ENCODE data around the gene ANKLE1. TPM values are rescaled to one million over a fixed set of nuclear protein-coding genes. Genes with fewer than 3 reads are reported as not detected.

ANKLE1 gene
- total RNA-seq = 1 to 10 TPM; 7.0 to 8.2 TPM

DNA sequence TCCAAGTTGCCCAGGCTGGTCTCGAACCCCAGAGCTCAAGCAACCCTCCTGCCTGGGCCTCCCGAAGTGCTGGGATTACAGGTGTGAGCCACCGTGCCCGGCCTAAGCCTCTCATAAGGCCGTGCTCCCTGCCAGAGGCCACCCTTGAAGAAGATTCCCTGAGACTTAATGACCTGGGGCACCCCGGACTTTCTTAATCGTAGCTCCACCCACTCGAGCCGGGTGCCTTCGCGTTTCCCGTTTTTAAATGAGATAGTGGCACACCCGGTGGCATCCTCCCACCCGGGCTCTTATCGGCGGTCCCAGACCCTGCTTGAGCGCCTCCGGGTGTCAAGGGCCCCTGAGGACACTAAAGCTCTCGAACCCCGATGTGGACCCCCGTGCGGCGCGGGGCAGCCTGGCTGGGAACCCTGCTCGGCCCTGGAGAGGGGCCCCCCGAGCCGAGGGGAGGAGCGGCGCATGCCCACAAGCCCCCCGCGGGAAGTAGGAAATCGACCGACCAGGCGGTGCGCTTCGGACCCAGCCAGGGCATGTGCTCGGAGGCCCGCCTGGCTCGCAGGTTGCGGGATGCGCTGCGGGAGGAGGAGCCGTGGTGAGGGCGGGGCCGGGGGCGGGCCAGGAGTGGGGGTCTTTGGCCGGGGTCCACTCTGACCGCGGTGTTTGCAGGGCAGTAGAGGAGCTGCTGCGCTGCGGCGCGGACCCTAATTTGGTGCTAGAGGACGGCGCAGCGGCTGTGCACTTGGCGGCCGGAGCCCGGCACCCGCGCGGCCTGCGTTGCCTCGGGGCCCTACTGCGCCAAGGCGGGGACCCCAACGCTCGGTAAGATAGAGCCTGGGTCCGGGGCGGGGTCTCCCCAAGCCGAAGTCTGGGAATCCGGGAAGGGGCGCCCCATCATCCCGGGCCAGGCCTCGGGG lies at the start of gene ANKLE1:
TSS of gene ANKLE1 (plus strand) at position 511 of the 914 bp plus-strand sequence. CDS start at position 531, 20 bp downstream.

GRCh38 chr19:17245535-17245984 lies 36.1 kb upstream of the ANKLE1 start, which contains the start of gene NR2F6:
Gene NR2F6 (minus strand): TSS chr19:17245919. CDS start chr19:17245220, 699 bp downstream.

GRCh38 chr19:17264641-17264979 lies 17.1 kb upstream of the ANKLE1 start, which contains the start of gene USHBP1:
Gene USHBP1 (minus strand): TSS chr19:17264745. CDS start chr19:17264299, 446 bp downstream.

GRCh38 chr19:17266975-17267788 lies 14.5 kb upstream of the ANKLE1 start, which contains the start of gene BABAM1:
Gene BABAM1 (plus strand): TSS chr19:17267443. CDS start chr19:17268807, 1,364 bp downstream.

DNA sequence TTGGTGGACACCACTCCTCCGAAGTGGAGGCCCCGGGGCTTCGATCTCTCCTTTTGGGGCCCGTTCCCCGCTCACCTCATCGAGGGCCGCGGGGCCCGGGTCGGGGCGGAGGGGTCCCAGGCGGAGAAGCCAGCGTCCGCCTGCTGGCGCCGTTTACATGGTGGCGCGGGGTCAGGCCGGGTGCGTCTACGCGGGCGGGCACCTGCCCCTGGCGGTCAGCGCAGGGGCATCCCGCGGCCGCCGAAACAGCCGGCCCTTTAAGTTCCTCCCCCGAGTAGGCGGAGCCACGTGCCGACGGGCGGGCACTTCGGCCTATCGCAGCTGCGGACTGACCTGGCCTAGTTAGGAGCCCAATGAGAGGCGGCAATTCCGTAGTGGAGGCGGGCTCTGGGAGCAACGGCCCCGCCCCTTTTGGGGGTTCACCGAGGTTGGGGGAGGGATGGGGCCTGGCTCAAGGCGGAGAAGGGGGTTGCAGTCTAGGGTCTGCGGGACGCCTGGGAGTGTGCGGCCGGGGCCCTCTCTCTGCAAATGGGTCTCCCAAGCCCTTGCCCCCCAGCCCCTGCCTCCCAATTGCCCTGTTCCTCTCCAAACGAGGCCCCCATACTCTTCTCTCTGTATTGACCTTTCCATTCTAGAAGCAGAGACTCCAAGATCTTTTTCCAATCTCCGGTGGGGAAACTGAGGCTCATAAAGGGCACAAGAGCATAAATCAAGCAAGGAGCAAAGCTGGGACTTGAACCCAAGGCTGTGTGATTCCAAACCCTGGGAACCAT lies 21.7 kb downstream of the ANKLE1 start, which contains the start of gene ABHD8:
TSS of gene ABHD8 (minus strand) at position 259 of the 773 bp plus-strand sequence. CDS start 1,809 bp downstream, outside the sequence.

DNA sequence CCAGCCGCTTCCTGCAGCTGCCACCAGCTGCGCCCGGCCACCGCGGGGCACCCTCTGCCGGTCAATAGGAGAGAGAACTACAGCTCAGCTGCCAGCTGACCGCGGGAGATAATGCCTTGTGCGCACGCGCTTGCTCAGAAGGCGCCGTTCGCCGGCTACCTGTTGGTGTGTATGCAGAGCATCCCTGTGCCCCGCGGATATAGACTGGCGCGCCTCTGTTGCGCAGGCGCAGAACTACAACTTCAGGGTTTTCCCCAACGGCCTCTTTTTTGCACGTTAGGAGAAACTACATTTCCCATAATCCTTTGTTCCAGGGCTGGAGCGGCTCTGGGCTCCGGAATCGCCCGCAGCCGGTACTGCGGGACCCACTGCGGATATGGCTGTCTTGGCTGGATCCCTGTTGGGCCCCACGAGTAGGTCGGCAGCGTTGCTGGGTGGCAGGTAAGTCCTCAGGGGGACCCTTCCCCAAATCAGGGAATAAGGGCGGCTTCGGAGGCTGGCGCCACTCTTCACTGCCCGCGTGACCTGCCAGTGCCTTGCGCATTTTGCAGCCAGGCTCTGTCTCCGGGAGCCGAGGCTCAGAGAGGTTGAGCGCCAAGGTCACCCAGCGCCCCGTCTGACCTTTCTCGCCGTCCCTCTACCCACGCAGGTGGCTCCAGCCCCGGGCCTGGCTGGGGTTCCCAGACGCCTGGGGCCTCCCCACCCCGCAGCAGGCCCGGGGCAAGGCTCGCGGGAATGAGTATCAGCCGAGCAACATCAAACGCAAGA lies 24.0 kb downstream of the ANKLE1 start, which contains the start of gene MRPL34:
TSS of gene MRPL34 (plus strand) at position 356 of the 768 bp plus-strand sequence. CDS start at position 377, 21 bp downstream.

DNA sequence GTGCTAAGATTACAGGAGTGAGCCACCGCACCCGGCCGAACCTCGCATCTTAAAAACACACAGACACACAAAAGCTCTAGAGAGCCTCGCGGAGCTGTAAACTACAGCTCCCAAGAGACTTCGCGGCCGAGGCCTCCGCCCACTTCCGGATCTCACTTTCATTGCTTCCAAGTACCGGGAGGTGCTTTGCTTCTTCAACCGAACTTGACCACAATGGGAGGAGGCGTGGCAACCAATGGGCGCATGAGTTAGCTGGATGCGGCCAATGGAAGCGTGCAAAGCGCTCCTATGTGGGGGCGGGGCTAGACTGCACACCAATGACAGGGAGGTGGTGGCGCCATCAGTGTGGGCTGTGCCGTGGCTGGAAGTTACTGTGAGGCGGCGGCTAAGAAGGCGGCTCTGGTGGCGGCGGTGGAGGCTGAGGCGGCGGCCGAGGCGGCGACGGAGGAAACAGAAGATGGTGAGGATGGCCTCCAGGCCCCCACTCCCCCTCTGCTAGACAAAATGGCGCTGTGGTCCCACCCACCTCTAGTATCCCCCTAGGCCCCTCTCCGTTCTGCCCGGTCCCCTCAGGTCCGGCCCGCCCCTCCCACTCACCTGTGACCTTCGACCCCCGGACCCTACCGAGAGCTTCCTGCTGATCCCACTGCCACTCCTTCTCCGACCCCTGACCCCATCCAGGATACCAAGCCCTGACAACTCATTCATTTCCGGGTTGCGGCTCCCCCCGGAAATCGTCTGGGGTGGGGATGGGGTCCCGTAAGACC lies 27.7 kb downstream of the ANKLE1 start, which contains the start of gene DDA1:
TSS of gene DDA1 (plus strand) at position 366 of the 767 bp plus-strand sequence. CDS start at position 458, 92 bp downstream.

DNA sequence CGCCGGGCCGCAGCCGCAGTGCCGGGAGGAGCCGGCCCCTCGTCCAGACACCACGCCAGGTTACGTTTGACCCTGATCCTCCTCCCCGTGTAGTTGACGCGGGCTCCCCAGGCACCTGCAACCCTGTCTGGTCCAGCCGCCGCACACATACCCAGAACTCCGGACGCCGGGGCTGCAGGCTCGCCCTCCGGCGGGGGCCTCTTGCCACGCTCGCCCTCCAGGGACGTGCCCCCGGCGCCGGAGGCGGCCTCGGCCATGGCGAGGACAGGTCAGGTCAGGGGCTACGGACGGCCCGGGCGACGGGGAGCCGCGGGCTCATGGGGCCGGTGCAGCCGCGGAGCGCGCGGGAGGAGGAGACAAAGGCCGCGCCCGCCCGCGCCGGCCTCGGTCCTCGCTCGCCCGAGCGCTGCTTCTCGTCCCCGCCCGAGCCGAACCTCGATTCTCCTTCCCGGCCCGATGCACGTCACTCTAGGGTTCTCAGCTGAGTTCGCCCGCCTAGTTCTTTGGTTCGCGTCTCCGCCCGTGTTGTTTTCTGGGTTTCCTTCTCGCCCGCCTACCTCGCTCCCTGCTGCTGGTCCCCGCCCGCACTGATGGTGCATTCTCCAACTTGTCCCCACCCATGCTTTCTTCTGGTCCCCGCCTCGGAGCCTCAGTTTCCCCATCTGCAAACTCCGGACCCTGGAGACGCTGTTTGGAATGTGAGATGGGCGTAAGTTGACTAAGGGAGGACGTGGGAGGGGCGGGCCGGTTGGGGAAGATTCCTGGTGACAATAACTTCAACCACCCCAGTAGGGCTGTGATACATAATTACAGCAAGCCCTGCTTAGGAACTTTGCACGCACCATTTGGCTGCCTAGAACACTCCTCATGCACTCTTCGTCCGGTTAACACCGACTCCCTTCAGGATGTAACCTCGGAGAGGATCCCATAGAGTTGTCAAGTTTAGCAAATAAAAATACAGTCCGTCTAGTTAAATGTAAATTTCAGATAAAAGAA lies 53.0 kb downstream of the ANKLE1 start, which contains the start of gene ANO8:
TSS of gene ANO8 (minus strand) at position 442 of the 996 bp plus-strand sequence. CDS start at position 257, 185 bp downstream.

Other genes with a start within 250 kb of the ANKLE1 start
- gene HAUS8, start 206.4 kb upstream of the ANKLE1 start, total RNA-seq = 10 to 100 TPM; 29.1 to 30.9 TPM
- 100 to 1,000 TPM; 209 to 213 TPM for gene MYO9B, start 206.1 kb upstream of the ANKLE1 start, total RNA-seq
- 10 to 100 TPM; 29.3 to 32.3 TPM for gene USE1, start 66.5 kb upstream of the ANKLE1 start, total RNA-seq
- 10 to 100 TPM; 29.0 to 32.4 TPM for gene OCEL1, start 55.7 kb upstream of the ANKLE1 start, total RNA-seq
- 1 to 10 TPM; 7.8 to 9.0 TPM for gene NR2F6, start 36.0 kb upstream of the ANKLE1 start, total RNA-seq
- gene USHBP1, start 17.2 kb upstream of the ANKLE1 start, total RNA-seq = under 1 TPM; 0.26 to 0.66 TPM
- gene BABAM1, start 14.5 kb upstream of the ANKLE1 start, total RNA-seq = 10 to 100 TPM; 97.6 to 98.3 TPM
- 1 to 10 TPM; 9.2 to 9.6 TPM for gene ABHD8, start 21.5 kb downstream of the ANKLE1 start, total RNA-seq
- 10 to 100 TPM; 81.9 to 94.5 TPM for gene MRPL34, start 24.0 kb downstream of the ANKLE1 start, total RNA-seq
- 10 to 100 TPM; 47.2 to 52.9 TPM for gene DDA1, start 27.7 kb downstream of the ANKLE1 start, total RNA-seq
- gene ANO8, start 53.0 kb downstream of the ANKLE1 start, total RNA-seq = 10 to 100 TPM; 16.6 to 17.4 TPM
- gene GTPBP3, start 55.7 kb downstream of the ANKLE1 start, total RNA-seq = 10 to 100 TPM; 35.2 to 36.5 TPM
- gene PLVAP, start 95.4 kb downstream of the ANKLE1 start, total RNA-seq = under 1 TPM in 1 of 2 experiments, not detected in 1; 0.43 TPM
- gene CCDC194, start 112.3 kb downstream of the ANKLE1 start, total RNA-seq = 1 to 10 TPM; 2.1 to 2.2 TPM
- 100 to 1,000 TPM; 104 to 111 TPM for gene BST2, start 123.7 kb downstream of the ANKLE1 start, total RNA-seq
- gene MVB12A, start 138.1 kb downstream of the ANKLE1 start, total RNA-seq = 10 to 100 TPM; 38.8 to 39.2 TPM
- gene TMEM221, start 166.8 kb downstream of the ANKLE1 start, total RNA-seq = not detected
- gene NXNL1, start 179.0 kb downstream of the ANKLE1 start, total RNA-seq = not detected
- gene SLC27A1, start 188.6 kb downstream of the ANKLE1 start, total RNA-seq = 1 to 10 TPM; 4.7 to 5.4 TPM
- gene PGLS, start 229.7 kb downstream of the ANKLE1 start, total RNA-seq = 100 to 1,000 TPM; 100 to 104 TPM